Activated T-helper 2 cell treated with anti-CD3 and anti-CD28 coated beads, Interferon-gamma antibody, Interleukin-2, Interleukin-4, amounts not matched to agents 10 μg/mL and 5 μg/mL and 100 μg/mL, durations not matched to agents 14 hours and 24 hours and 36 hours (primary cell): ENCODE data around the gene NR2F1-AS1. TPM values are rescaled to one million over a fixed set of nuclear protein-coding genes. Genes with fewer than 3 reads are reported as not detected.

Source experiments
- DNase-seq: peaks from one replicate; pipeline ENCODE4 v3.0.0; 2021; ENCODE audit warnings: low spot score
- H3K27ac Mint-ChIP-seq: one replicate; pipeline ENCODE4 v1.8.0; 2021; ENCODE audit warnings: mixed read lengths
- H3K27me3 Mint-ChIP-seq: one replicate; pipeline ENCODE4 v1.8.0; 2021; ENCODE audit warnings: low read depth, mixed read lengths
- H3K36me3 Mint-ChIP-seq: one replicate; pipeline ENCODE4 v1.8.0; 2021; ENCODE audit warnings: low read depth, mixed read lengths
- H3K4me1 Mint-ChIP-seq: one replicate; pipeline ENCODE4 v1.8.0; 2021; ENCODE audit warnings: low read depth, mixed read lengths
- H3K4me3 Mint-ChIP-seq: one replicate; pipeline ENCODE4 v1.8.0; 2021; ENCODE audit warnings: low read depth, mild to moderate bottlenecking, moderate library complexity, mixed read lengths
- H3K9me3 Mint-ChIP-seq: one replicate; pipeline ENCODE4 v1.8.0; 2021; ENCODE audit warnings: mixed read lengths
- intact Hi-C: fragments of 100-400 bp; cut with micrococcal nuclease; formaldehyde crosslinking; loops from one replicate; pipeline ENCODE4 v1.15.1; 2023
- total RNA-seq: library from RNA; stranded (reverse); gene quantifications from 2 replicates; pipeline ENCODE4 v1.2.3, GENCODE V29; 2022

Gene NR2F1-AS1
- total RNA-seq, 1 donor from 2014 or later, result not detected

DNA sequence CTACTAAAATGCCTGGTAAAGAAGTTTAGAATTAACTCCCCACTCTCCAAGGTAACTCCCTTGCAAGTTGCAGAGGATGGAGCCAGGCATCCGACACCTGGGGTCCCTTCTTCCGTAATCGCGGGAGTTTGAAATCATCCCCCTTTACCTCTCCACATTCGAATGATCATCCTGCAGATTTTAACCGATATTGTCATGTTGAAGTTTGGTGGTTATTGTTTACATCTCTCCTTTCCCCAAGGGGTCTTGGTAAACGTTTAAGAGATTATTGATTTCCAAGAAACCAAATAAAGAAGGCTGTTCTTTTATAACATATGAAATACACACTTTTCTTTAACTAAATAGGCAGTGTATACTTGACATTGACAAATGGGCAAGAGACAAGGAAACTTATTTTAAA, 28.7 kb upstream of the NR2F1-AS1 start:
- Mint-ChIP-seq H3K4me3 (no peak overlapping the region), H3K27ac (no peak overlapping the region), H3K9me3 (no peaks in the 10 kb centered on the region), H3K27me3 (peaks cover 88% of the 10 kb centered on the region), H3K36me3 (no peaks in the 10 kb centered on the region), H3K4me1 (peaks cover 7% of the 10 kb centered on the region)
- no peak for DNase-seq
- intact Hi-C loops, result loop anchor here (1.0 to 2.0 kb wide), 2 partner anchors 29 to 1241 kb away; no protein-coding TSS in a partner anchor

DNA sequence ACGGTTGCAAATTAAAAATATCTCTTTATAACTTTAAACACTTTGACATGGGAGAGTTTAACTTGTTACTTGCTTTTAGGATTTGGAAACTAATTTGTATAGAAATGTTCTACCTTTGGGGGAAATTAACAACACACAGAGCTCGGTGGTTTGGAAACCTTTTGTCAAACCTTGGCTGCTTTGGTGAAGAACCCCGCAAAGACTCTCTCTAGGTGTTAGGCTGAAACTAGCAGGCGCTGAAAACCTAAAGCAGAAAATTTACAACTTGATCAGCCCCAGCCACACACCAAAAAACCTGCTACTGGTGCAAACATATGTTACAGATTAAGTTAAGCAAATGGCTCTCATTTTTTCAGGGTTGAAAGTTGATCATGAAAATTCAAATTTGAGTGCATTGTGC, 27.8 kb upstream of the NR2F1-AS1 start:
- intact Hi-C loops, result loop anchor here (1.0 to 2.0 kb wide), 2 partner anchors 192 to 1242 kb away; no protein-coding TSS in a partner anchor
- no peak overlapping the region for H3K27ac Mint-ChIP-seq
- H3K4me3 Mint-ChIP-seq, result no peak overlapping the region

DNA sequence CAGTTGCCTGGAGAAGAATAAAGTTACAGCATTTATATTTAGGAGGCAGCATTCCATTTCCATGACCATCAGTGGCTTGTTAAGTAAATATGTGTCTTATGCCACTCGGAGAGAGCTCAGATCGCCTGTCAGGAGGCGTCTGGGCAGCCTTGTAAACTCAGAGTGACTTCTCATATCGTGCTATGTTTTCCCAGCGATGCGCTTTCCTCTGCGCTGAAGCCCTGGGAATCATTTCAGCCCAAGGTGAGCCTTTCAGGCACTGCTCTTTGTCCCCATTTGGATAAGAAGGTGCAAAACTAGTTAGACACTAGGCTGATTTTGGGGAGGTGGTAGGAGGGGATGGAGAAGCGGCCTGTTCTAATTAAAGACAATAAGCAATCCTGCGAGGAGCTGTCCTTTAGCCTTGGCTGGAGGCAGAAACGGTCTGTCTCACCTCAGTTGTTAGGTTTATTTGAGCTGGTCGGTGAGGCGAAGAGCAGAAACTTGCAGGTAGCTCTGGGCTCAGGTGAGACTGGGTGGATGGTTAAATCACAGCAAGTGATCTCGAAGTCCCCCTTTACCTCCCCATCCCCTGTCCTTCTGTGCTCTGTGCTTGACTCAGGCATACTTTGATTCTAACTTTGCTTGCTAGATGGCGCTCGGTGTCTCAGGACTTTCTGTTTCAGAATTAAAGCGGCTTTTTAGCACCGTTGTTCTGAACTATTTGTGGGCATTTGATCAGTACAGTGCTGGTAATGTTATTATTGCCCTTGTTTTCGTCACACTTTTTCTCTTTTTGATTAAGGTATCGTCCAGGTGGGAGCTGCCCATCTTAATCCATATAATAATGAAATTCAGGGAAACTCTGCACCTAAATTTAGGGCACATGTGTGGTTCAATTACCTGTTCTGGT, 26.6 kb upstream of the NR2F1-AS1 start:
- intact Hi-C loops, result loop anchor here (1.0 to 2.0 kb wide), 3 partner anchors 194 to 1243 kb away; no protein-coding TSS in a partner anchor
- no peaks in the 10 kb centered on the region for H3K9me3 Mint-ChIP-seq
- no peak for DNase-seq
- H3K36me3 Mint-ChIP-seq, result no peaks in the 10 kb centered on the region
- H3K4me1 Mint-ChIP-seq, result peaks cover 7% of the 10 kb centered on the region
- H3K27ac Mint-ChIP-seq, result no peak overlapping the region
- H3K27me3 Mint-ChIP-seq, result peaks cover 75% of the 10 kb centered on the region
- H3K4me3 Mint-ChIP-seq, result no peak overlapping the region

More for the DNA sequence above, 27.8 kb upstream of the NR2F1-AS1 start:
- Mint-ChIP-seq H3K27me3 (peaks cover 85% of the 10 kb centered on the region), H3K4me1 (peaks cover 7% of the 10 kb centered on the region), H3K9me3 (no peaks in the 10 kb centered on the region), H3K36me3 (no peaks in the 10 kb centered on the region)
- no peak for DNase-seq

DNA sequence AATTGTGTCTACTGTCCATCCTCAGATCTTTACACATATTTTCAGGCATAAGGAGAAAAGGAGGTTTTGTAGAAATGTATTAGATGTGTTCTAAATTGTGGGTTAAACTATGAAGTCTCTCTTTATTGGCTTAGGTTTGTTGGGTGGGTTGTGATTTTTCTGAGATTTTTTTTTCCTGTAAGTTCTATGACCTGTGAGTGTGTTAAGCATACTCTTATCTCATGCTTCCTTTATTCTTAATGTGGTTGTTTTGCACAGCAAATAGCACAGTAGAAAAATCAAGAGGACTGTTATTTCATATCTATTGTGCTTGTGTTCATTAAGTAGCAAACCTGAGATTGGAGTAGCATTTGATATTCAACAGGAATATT, 25.3 kb upstream of the NR2F1-AS1 start:
- Mint-ChIP-seq H3K4me1 (peaks cover 3% of the 10 kb centered on the region), H3K27ac (no peak overlapping the region), H3K27me3 (peaks cover 64% of the 10 kb centered on the region), H3K4me3 (no peak overlapping the region), H3K9me3 (no peaks in the 10 kb centered on the region), H3K36me3 (no peaks in the 10 kb centered on the region)
- intact Hi-C loops, result no loop called here
- no peak for DNase-seq

DNA sequence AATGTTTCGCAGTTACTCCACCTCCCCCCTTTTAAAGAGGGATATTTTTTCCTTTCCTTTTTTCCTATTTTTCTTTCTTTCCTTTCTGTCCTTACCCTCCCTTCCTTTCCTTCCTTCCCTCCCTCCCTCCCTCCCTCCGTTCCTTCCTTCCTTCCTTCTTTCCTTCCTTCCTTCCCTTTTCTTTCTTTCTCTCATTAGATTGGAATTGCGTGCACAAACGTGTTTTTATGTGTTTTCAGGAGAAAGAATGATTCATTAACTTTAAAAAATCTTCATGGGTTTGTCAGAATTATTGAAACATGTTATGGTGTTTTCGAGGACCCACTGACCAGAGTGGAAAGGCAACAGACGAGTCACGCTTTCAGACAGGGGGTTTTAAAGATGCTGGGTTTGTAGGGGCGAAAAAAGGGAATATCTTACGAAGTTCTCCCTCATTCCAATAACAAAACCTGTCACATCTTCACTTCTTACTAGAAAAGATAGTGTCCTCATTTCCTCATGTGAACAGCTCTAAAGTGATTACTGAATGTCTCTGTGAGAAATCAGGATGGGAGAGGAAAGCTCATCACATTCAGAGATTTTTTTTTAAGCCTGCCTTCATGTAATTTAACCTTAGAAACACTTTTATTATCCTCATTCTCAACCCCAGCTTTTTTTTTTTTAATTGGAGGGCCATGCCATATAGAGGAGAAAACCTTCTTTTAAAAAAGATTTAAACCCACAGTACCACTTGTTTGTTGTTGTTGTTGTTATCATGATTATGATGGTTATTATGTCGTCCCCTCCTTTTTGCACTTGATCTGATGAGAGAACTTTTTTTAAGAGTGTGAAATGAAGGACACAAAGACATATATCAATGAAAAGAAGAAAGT, 23.9 kb upstream of the NR2F1-AS1 start:
- Mint-ChIP-seq H3K4me3 (no peak overlapping the region), H3K27ac (no peak overlapping the region), H3K4me1 (peaks cover 3% of the 10 kb centered on the region), H3K36me3 (no peaks in the 10 kb centered on the region), H3K9me3 (no peaks in the 10 kb centered on the region), H3K27me3 (peaks cover 51% of the 10 kb centered on the region)
- intact Hi-C loops, result no loop called here
- no peak for DNase-seq

DNA sequence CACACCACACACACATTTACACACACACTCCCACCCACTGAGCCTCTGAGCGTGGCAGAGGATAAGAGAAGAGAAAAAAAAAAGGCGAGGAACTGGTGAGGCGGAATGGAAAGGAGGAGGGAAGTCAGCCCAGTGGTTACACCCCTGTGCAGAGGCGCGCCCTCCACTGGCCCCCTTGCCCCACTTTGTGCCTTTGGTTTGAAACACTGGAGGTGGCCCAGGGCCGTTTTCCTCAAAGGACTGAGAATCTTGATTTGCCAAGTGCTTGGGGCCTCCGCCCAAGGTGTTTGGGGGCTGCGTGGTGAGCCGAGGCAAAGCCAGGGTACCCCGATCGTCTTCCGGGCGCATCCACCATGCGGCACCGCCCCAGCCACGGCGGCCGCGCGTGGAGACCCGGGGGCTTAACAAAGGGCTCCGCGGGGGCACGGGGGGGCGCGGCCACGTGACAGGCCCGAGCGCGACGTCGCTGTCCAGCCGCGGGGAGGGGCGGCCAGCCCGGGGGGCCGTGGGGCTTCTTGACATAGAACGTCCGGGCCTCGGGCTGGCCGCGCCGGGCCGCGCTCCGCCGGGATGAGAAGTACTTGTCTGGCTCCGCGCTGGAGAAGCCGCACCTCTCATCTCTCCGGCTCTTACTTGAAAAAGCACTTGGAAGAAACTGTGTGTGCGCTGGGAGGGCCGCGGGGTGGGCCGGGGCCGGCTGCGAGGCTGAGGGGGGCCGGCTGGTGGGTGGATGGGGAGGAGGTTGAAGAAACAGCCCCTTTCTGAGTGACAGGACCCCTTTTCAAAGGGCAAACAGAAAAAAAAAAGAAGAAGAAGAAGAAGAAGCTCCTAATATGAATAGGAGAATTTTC, 23.0 kb upstream of the NR2F1-AS1 start:
- Mint-ChIP-seq H3K27ac (no peak overlapping the region), H3K27me3 (peaks cover 42% of the 10 kb centered on the region), H3K4me3 (no peak overlapping the region), H3K36me3 (no peaks in the 10 kb centered on the region), H3K9me3 (no peaks in the 10 kb centered on the region), H3K4me1 (peaks cover 3% of the 10 kb centered on the region)
- intact Hi-C loops, result loop anchor here (2.0 kb wide), 1 partner anchor 31 kb away; no protein-coding TSS in a partner anchor
- no peak for DNase-seq

DNA sequence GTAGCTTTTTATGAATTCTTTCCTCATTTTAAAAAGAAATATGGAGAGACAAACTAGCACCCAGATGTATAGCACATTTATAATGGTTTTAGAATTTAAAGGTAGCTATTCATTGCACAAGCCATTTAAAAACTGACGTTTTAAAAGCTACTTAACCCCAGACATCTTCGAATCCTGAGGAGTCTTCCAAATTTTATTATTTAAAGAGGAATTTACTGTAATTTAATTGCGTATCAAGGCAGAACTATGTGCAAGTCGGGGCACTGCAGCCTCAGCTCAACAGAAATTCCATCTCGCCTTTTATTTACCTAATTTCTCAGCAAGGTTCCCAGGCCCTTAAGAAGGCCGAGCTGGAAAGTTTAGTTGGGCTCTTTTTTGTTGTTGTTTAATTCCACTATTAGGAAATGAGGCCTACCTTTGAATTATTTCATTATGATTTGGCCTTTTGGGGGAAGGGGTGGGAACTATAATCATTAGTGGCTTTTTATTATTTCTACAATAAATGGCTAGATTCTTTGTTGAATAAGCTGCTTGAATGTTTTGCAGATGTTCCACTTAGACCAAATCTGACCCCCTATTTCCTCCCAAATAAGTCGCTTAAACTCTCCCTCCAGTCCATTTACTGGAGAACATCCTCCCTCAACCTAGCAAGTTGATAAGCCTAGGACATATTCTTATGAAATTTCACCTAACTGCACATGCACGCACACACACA, 22.2 kb upstream of the NR2F1-AS1 start:
- H3K27me3 Mint-ChIP-seq, result peaks cover 38% of the 10 kb centered on the region
- no peak overlapping the region for H3K4me3 Mint-ChIP-seq
- intact Hi-C loops, result loop anchor here (2.0 kb wide), 1 partner anchor 30 kb away; no protein-coding TSS in a partner anchor

DNA sequence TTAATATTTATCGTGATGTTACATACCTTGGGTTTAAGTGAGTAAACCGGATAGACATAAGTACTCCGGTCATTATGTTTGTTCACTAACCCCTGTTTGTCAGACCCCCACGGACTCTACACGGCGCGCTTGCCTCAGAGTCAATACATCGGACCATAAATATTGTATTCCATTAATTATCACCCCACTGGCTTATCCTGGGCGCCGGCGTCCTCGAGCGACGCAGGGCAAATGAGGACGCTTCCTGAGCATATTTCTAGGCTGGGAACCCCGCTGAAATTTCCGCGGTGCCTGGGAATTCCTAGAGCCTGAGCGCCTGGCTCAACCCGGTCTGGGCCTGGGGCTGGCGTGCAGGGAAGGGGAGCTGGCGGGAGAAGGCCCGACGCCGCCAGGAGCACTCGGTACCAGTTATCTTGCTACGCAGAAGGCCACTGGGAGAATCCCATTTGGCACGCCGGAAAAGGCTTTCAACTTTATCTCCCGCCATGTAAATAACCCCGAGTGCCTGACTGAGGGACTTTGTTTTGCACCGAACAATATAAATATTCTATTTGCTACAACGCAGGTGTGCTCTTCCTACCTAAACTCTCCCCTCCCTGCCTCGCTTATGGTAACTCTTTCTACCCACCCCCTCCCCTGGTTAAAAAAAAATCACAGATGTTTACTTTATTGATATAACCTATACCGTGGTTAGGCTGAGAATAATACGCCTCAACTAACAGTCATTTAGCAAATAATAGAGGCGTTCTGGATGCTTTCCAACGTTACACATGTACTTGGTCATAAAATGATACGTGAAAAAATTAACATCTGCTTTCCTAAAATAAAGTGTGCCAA, 21.4 kb upstream of the NR2F1-AS1 start:
- H3K9me3 Mint-ChIP-seq, result no peaks in the 10 kb centered on the region
- H3K4me3 Mint-ChIP-seq, result no peak overlapping the region
- intact Hi-C loops, result loop anchor here (2.0 kb wide), 1 partner anchor 30 kb away; no protein-coding TSS in a partner anchor
- no peak for DNase-seq
- peaks cover 30% of the 10 kb centered on the region for H3K27me3 Mint-ChIP-seq
- H3K4me1 Mint-ChIP-seq, result no peaks in the 10 kb centered on the region
- no peak overlapping the region for H3K27ac Mint-ChIP-seq
- H3K36me3 Mint-ChIP-seq, result no peaks in the 10 kb centered on the region

More for the DNA sequence above, 22.2 kb upstream of the NR2F1-AS1 start:
- no peaks in the 10 kb centered on the region for H3K36me3 Mint-ChIP-seq
- no peak overlapping the region for H3K27ac Mint-ChIP-seq
- H3K9me3 Mint-ChIP-seq, result no peaks in the 10 kb centered on the region
- no peak for DNase-seq
- peaks cover 3% of the 10 kb centered on the region for H3K4me1 Mint-ChIP-seq

DNA sequence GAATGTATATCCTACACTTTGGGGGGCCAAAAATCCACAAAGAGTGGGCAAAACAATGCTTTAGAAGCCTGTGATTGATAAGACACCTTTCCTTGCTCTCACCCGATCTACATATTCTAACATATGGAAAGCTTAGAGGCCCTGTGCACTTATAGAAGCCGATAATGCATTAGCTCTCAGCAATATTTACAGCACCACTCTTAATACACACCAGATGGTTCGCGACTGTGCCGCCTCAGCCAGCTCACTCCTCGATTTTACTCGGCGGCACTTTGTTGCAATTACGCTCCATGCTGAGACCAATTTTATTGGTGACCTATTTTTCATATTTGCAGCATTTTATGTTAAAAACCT, 20.8 kb upstream of the NR2F1-AS1 start:
- H3K27me3 Mint-ChIP-seq, result peaks cover 27% of the 10 kb centered on the region
- H3K9me3 Mint-ChIP-seq, result no peaks in the 10 kb centered on the region
- no peaks in the 10 kb centered on the region for H3K4me1 Mint-ChIP-seq
- intact Hi-C loops, result loop anchor here (2.0 kb wide), 1 partner anchor 29 kb away; no protein-coding TSS in a partner anchor
- no peak overlapping the region for H3K4me3 Mint-ChIP-seq
- H3K27ac Mint-ChIP-seq, result no peak overlapping the region
- no peaks in the 10 kb centered on the region for H3K36me3 Mint-ChIP-seq
- no peak for DNase-seq

DNA sequence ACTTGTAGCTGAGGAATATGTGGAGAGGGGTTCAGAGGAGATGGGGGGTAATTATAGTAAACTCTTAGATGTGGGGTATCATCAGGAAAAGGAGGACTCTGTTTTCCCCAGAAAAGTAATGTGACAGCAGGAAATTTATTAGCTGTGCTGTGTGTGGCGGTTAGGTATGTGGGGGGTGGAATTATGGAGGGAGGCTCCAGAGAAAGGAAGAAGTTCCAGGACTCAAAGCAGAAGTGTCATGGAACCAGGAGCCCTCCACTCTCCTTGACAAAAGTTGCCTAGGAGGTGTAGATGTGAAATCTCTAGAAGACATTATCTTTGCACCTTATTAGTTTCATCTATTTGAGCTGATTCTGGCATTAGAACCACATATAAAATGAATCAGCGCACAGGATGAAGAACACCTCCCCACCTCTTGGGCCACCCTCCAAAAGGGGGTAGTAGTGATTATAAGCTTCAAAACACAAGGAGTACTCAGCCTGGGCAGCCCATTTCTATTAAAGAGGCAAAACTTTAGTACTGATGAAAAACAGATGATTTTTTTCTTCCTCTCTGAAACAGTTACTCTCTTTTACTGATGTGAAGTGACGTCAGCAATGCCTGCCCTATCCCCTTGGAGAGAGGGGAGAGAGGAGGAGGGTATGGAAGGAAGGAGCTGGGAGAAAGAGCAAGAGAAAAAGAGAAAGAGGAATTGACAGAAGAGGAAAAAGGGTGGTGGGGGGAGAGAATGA, 20.2 kb upstream of the NR2F1-AS1 start:
- H3K27ac Mint-ChIP-seq, result no peak overlapping the region
- H3K9me3 Mint-ChIP-seq, result peaks cover under 1% of the 10 kb centered on the region
- DNase-seq, result no peak
- intact Hi-C loops, result no loop called here
- H3K4me3 Mint-ChIP-seq, result no peak overlapping the region
- no peaks in the 10 kb centered on the region for H3K36me3 Mint-ChIP-seq
- H3K4me1 Mint-ChIP-seq, result no peaks in the 10 kb centered on the region
- H3K27me3 Mint-ChIP-seq, result peaks cover 27% of the 10 kb centered on the region
